Measurements from ENCODE around the gene SLC25A43. TPM values are rescaled to one million over a fixed set of nuclear protein-coding genes. Genes with fewer than 3 reads are reported as not detected.
"Not testable (repeated sequence)": the region's sequence is repeated elsewhere in the genome, so short reads cannot be mapped to it uniquely, and the experiment has no call there.

The SLC25A43 gene
- polyA plus RNA-seq, 1 donor from 2014 or later = 12.5 TPM

DNA sequence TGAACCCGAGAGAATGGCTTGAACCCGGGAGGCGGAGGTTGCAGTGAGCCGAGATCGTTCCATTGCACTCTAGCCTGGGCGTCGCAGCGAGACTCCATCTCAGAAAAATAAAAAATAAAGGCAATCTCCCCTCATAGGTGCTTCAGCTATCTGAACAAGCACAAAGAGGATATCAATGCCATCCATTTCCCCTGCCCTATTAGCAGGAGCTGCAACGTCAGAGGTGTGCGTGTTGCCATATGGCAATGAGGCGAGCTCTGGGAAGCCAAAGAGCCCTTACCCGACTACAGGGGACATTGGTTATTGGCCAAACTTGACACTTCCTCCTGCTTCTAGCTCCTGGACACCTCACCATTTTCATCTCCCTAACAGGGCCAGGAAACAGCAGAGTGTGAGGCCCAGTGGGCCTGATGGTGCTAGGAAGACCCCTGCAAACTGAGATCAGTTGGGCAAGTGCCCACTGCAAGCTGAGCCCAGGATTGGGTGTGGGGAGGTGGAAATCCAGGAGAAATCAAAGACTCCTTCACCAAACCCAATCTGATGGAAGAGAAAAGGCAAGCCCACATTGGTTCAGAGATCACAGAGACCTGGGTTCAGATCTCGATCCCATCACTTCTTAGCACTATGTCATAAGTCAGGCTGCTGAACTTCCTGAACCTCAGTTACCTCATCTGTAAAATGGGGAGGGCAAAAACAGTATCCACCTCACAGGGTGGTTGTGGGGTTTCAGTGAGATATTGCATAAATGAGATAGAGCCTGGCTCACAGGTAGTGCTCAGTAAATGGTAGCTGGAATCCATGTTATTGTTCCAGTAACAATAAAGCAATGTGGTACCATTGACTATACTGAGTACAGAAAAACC is 90.3 kb downstream of the SLC25A43 start:
- Mint-ChIP-seq H3K4me1 (peaks cover 2 to 4% (median 3%) of the 10 kb centered on the region in 3 donors), H3K36me3 (no peaks in the 10 kb centered on the region), H3K27ac (no peak overlapping the region), H3K27me3 (no peaks in the 10 kb centered on the region), H3K9me3 (no peaks in the 10 kb centered on the region), H3K4me3 (no peak overlapping the region)

DNA sequence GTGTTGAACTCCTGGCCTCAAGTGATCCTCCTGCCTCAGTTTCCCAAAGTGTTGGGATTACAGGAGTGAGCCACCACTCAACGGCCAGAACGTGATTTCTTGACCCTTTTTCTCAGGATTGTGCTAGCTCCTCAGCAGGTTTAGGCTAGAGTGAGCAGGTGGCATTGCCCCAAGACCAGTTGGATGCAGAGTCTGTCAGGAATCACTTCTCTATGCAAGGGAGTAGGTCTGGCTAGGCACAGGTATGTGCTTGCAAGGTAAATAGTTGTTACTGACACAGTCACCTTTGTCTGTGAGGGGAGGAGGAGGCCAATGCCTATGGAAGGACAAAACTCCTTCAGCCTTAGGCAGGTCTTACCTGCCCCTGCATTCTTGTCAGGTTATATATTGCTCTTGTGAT is 93.3 kb downstream of the SLC25A43 start:
- peaks cover 0 to 1% (median 0%) of the 10 kb centered on the region in 3 donors for H3K9me3 Mint-ChIP-seq
- H3K27me3 Mint-ChIP-seq = no peaks in the 10 kb centered on the region
- no peak overlapping the region for H3K27ac Mint-ChIP-seq
- H3K4me1 Mint-ChIP-seq = peaks cover 12 to 16% (median 16%) of the 10 kb centered on the region in 3 donors
- H3K36me3 Mint-ChIP-seq = no peaks in the 10 kb centered on the region
- H3K4me3 Mint-ChIP-seq = no peak overlapping the region

DNA sequence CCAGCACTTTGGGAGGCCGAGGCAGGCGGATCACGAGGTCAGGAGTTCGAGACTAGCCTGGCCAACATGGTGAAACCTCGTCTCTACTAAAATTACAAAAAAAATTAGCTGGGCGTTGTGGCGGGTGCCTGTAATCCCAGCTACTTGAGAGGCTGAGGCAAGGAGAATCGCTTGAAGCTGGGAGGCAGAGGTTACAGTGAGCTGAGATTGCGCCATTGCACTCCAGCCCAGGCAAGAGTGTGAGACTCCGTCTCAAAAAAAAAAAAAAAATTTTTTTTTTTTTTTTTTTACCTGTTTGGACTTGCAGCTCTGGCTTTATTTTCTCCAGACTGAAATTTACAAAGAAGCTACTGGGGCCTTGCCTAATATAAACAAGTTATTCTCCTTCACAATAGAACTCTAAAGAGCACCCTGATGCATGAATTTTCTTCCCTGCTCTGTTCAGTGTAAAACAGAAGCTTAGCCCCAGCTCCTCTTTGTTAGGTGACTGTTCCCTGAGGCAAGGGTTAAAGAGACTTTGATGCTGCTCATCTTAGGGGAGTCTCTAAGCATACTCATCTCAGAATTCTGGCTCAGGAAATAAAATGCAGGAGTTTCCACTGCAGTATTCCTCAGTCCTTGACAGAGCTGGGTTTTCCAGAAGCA is 94.8 kb downstream of the SLC25A43 start:
- not testable (repeated sequence) for H3K9me3 Mint-ChIP-seq, H3K27ac Mint-ChIP-seq, H3K27me3 Mint-ChIP-seq, H3K36me3 Mint-ChIP-seq, H3K4me3 Mint-ChIP-seq
- H3K4me1 Mint-ChIP-seq = peaks cover 12 to 13% (median 12%) of the 10 kb centered on the region in 3 donors

DNA sequence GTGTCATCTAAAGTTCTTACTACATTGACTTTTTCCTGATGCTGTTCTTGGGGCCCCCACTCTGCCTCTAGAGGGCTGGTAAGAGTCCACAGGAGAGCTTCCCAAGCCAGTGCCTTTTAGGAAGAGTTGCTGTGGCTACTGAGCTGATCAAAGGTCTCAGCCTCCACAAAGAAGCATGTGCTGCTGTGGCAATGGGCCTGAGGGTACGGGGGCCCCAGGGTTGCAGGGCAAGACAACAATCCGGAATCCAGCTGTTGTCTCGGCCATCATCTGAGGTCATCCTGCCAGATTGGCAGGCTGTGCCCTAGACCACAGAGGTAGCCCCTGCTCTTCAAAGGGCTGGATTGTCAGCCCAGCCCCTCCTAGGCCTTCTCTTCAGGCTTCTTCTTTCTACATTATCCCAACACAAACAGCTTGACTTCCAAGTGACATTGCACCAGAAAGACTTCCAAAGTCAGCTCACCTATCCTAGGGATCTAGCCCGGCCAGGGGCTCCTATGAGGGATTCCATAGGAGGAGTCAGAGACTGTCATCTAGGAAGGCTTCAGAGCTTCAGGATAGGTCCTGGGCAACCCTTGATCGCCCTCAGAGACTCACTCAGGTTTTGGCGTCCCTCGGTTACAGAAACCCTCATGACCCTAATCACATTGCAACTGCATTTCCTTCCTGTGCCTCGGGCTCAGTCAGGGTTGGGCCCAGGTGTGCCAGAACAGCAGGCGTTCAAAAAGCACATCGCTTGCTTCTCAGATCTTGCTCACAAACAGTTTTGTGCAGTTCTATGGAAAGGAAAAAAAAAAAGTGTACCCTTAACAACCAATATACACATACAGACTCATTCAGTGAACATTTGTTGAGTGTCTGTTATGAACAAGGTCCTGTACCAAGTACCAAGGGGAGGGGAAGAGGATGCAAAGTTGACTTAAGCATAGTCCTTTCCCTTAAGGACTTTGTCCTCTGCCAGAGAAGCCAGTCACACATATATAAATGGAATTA is 96.9 kb downstream of the SLC25A43 start:
- Mint-ChIP-seq H3K9me3 (peaks cover 0 to 1% (median 0%) of the 10 kb centered on the region in 3 donors), H3K27me3 (no peaks in the 10 kb centered on the region), H3K27ac (peak overlapping the region in 1 of 3 donors; percentile 84), H3K4me3 (no peak overlapping the region), H3K36me3 (peaks cover 1% of the 10 kb centered on the region), H3K4me1 (peaks cover 12 to 19% (median 17%) of the 10 kb centered on the region in 3 donors)

DNA sequence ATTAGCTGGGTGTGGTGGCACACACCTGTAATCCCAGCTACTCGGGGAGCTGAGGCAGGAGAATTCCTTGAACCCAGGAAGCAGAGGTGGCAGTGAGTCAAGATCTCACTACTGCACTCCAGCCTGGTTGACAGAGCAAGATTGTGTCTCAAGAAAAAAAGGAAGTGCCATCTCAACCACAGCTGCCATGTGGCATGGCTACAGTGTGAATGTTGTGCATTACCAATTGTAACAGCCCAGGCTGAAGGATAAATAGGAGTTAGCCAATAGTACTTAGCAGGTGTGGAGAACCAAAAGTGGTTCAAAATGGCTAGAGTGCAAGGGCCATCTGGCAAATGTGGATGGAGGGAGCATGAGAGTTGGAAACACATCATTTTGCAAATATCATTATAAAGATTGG is 98.0 kb downstream of the SLC25A43 start:
- peaks cover 1% of the 10 kb centered on the region for H3K36me3 Mint-ChIP-seq
- peak overlapping the region in 1 of 4 donors; percentile 15 for H3K4me3 Mint-ChIP-seq
- no peaks in the 10 kb centered on the region for H3K27me3 Mint-ChIP-seq
- H3K4me1 Mint-ChIP-seq = peaks cover 12 to 21% (median 18%) of the 10 kb centered on the region in 3 donors
- H3K9me3 Mint-ChIP-seq = peaks cover 0 to 1% (median 0%) of the 10 kb centered on the region in 3 donors
- no peak overlapping the region for H3K27ac Mint-ChIP-seq

DNA sequence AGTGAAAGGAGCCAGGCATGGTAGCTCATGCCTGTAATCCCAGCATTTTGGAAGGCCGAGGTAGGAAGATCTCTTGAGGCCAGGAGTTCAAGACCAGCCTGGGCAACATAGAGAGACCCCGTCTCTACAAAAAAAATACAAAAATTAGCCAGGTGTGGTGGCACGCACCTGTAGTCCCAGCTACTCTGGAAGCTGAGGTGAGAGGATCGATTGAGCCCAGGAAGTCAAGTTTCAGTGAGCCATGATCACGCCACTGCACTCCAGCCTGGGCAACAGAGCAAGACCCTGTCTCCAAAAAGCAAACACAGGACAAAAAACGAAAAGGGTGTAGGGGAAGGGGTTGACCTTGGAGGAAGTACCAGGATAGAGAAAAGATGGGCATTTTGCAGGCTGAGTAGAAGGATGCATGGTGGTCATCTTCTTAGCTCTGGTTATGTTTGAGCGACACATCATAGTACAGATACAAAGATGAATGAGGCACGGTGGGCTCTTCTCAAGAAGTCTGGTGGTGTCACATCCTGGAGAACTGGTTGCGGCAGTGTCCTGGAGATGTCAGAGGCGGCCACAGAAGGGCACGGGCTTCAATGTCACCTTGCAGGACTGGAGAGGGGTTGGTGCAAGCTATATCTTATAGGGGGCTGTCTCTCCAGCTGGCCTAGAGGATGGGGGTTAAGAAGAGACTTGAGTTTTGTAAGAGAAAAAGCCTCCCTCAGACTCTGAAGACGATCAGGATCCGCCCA is 101.1 kb downstream of the SLC25A43 start:
- Mint-ChIP-seq H3K4me1 (peaks cover 12 to 21% (median 18%) of the 10 kb centered on the region in 3 donors), H3K4me3 (peak overlapping the region in 1 of 4 donors; percentile 12), H3K36me3 (peaks cover 1% of the 10 kb centered on the region), H3K27me3 (no peaks in the 10 kb centered on the region), H3K9me3 (peaks cover 0 to 1% (median 0%) of the 10 kb centered on the region in 3 donors), H3K27ac (no peak overlapping the region)

DNA sequence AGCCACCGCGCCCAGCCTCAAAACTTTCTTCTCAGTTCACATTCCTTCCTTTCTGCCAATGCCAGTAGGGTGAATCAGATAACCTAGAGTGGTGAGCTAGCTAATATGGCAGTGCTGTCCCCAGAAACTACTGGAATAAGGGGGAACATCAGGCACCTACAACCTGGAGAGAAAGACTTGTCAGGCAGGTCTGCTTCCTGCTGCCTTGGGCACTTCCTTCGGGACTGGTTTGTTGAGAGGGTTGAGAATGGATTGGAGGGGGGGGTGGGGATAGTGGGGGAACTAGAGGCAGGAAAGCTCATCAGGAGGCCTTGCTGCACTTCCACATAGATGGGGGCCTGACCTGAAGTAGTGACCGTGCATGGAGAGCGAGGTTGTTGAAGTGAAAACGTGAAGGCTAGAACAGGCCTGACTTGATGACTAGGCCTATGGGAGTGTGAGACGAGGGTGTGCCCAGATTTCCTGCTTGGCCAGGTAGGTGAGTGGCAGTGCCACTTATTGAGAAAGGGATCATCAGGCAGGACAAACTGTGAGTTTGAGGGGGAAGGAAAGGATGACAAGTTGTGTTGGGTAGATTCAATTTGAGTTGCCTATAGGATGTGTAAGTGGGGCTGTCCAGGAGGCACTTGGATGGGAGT is 102.5 kb downstream of the SLC25A43 start:
- Mint-ChIP-seq H3K4me3 (peak overlapping the region in 1 of 4 donors; percentile 63), H3K27me3 (no peaks in the 10 kb centered on the region)

DNA sequence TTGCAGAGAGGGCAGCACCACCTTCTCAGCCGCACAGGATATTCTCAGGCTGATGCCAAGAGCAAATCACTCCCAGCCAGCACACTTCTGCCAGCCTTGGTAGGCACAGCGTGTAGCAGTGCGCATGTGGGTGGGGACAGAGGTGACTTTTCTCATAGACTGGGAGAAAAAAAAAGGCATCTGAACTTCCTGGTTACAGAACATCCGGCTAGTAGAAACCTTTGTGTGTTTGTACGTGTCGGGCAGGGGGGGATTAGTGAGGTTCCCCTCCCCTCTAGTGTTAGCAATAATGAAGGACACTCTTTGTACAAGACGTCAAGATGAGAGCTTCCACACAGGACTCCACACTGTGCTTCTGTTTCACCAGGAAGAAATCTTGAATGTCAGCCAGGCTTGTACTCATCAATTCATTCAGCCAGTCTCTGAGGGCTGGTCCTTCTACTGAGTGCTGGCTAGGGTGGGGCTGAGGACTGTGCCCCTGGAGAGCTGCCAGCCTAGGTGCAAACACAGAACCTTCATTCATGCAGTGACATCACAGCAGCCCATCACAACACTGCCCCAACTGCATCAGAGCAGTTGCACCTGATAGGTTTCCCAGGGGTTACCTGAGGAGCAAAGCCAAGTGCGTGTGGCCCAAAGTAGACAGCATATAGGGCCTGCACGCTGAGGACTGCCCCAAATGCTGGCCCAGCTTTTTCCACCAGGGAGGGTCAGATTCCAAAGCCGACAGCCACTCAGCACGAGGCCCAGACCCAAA is 103.8 kb downstream of the SLC25A43 start:
- Mint-ChIP-seq H3K9me3 (no peaks in the 10 kb centered on the region), H3K4me1 (peaks cover 0 to 10% (median 5%) of the 10 kb centered on the region in 3 donors), H3K36me3 (peaks cover 1% of the 10 kb centered on the region), H3K27ac (no peak overlapping the region), H3K27me3 (no peaks in the 10 kb centered on the region), H3K4me3 (peak overlapping the region in 1 of 4 donors; percentile 8)

More for the DNA sequence above, 102.5 kb downstream of the SLC25A43 start:
- peaks cover 0 to 1% (median 0%) of the 10 kb centered on the region in 3 donors for H3K9me3 Mint-ChIP-seq
- peaks cover 7 to 16% (median 11%) of the 10 kb centered on the region in 3 donors for H3K4me1 Mint-ChIP-seq
- peaks cover 1% of the 10 kb centered on the region for H3K36me3 Mint-ChIP-seq
- H3K27ac Mint-ChIP-seq = peak overlapping the region in 2 of 3 donors; percentile 2 to 74

DNA sequence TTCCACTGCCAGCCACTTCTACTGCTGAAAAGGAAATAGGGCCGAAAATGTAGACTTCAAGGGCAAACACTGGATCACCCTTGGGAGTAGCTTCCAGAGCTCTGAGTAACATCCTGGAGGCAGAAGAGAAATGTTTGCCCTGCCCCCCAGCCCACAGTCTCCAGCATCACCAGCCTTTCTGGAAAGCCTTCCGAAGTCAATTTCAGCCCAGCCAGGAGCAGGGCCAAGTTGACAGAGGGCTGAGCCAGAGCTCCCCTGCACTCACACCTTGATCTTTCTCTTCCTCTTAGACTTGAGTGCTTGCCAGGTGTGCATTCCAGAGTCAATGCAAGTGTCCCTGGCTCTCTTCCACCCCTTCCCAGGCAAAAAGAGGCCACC is 104.3 kb downstream of the SLC25A43 start:
- Mint-ChIP-seq H3K36me3 (peaks cover 1% of the 10 kb centered on the region), H3K4me1 (peaks cover 0 to 10% (median 5%) of the 10 kb centered on the region in 3 donors), H3K27ac (no peak overlapping the region), H3K4me3 (no peak overlapping the region), H3K27me3 (no peaks in the 10 kb centered on the region), H3K9me3 (no peaks in the 10 kb centered on the region)

Other genes with a start within 250 kb of the SLC25A43 start
- gene PGRMC1, start 163.1 kb upstream of the SLC25A43 start, polyA plus RNA-seq = 13.5 TPM
- gene SLC25A5, start 69.1 kb downstream of the SLC25A43 start, polyA plus RNA-seq = 298 TPM
- 24.0 TPM for gene STEEP1, start 166.1 kb downstream of the SLC25A43 start, polyA plus RNA-seq
- gene UBE2A, start 175.2 kb downstream of the SLC25A43 start, polyA plus RNA-seq = 65.2 TPM
- gene NKRF, start 207.1 kb downstream of the SLC25A43 start, polyA plus RNA-seq = 7.1 TPM

Measured in IgD-negative memory B cell (primary cell).